GM23338 (cell line): ENCODE data around the gene GEN1. TPM values are rescaled to one million over a fixed set of nuclear protein-coding genes. Genes with fewer than 3 reads are reported as not detected.

Experiments
- ATAC-seq: fragments of 200-7000 bp; cut with Tn5 transposase; 3 replicates; pipeline ENCODE4 v1.9.1; 2020
- DNase-seq: peaks from one replicate; pipeline ENCODE4 v3.0.0-alpha.2; 2015; ENCODE audit warnings: low spot score
- H2AFZ ChIP-seq: fragments of 200-600 bp; sonication (generic); 2 replicates; pipeline ENCODE4 v1.8.0; 2016; ENCODE audit warnings: antibody characterized with exemption, mild to moderate bottlenecking, moderate library complexity
- H3F3A ChIP-seq: fragments of 200-600 bp; sonication (generic); replicated peaks from 2 replicates; pipeline ENCODE4 v1.8.0; 2017; ENCODE audit warnings: antibody characterized with exemption, mixed run types, low read depth
- H3K27ac ChIP-seq: fragments of 200-600 bp; sonication (generic); 2 replicates; pipeline ENCODE4 v1.6.1; 2016; ENCODE audit warnings: low read depth
- H3K27me3 ChIP-seq: fragments of 200-600 bp; sonication (generic); 2 replicates; pipeline ENCODE4 v1.8.0; 2016; ENCODE audit warnings: mild to moderate bottlenecking, mixed run types, moderate library complexity; ENCODE audit not compliant: insufficient read depth
- H3K36me3 ChIP-seq: fragments of 200-600 bp; sonication (generic); 2 replicates; pipeline ENCODE4 v1.8.0; 2016; ENCODE audit warnings: mild to moderate bottlenecking; ENCODE audit not compliant: insufficient read depth
- H3K4me1 ChIP-seq: fragments of 200-600 bp; sonication (generic); 2 replicates; pipeline ENCODE4 v1.8.0; 2016; ENCODE audit warnings: mild to moderate bottlenecking, moderate library complexity; ENCODE audit not compliant: insufficient read depth
- H3K4me2 ChIP-seq: fragments of 200-600 bp; sonication (generic); 2 replicates; pipeline ENCODE4 v1.7.1; 2017; ENCODE audit warnings: mixed run types
- H3K4me3 ChIP-seq: fragments of 200-600 bp; sonication (generic); 2 replicates; pipeline ENCODE4 v1.6.1; 2016; ENCODE audit warnings: mixed run types
- H3K79me2 ChIP-seq: fragments of 200-600 bp; sonication (generic); replicated peaks from 2 replicates; pipeline ENCODE4 v1.8.0; 2017; ENCODE audit warnings: mild to moderate bottlenecking; ENCODE audit not compliant: insufficient read depth
- H3K9me2 ChIP-seq: fragments of 200-600 bp; sonication (generic); 2 replicates; pipeline ENCODE4 v1.8.0; 2017; ENCODE audit not compliant: insufficient read depth
- H4K20me1 ChIP-seq: fragments of 200-600 bp; sonication (generic); replicated peaks from 2 replicates; pipeline ENCODE4 v1.8.0; 2017; ENCODE audit warnings: mild to moderate bottlenecking; ENCODE audit not compliant: insufficient read depth
- H3K27ac Mint-ChIP-seq: 2 replicates; pipeline ENCODE4 v1.8.0; 2020; ENCODE audit warnings: inconsistent platforms, mild to moderate bottlenecking, moderate library complexity, mixed read lengths
- H3K27me3 Mint-ChIP-seq: 3 replicates; pipeline ENCODE4 v1.8.0; 2022; ENCODE audit warnings: low read depth, mild to moderate bottlenecking, moderate library complexity, mixed read lengths, inconsistent platforms; ENCODE audit not compliant: insufficient read depth, poor library complexity
- H3K36me3 Mint-ChIP-seq: 3 replicates; pipeline ENCODE4 v1.8.0; 2021; ENCODE audit warnings: low read depth, mild to moderate bottlenecking, inconsistent platforms, moderate library complexity, mixed read lengths
- H3K4me1 Mint-ChIP-seq: 3 replicates; pipeline ENCODE4 v1.8.0; 2020; ENCODE audit warnings: mild to moderate bottlenecking, inconsistent platforms, mixed read lengths
- H3K4me3 Mint-ChIP-seq: 3 replicates; pipeline ENCODE4 v1.8.0; 2021; ENCODE audit warnings: moderate library complexity, mild to moderate bottlenecking, inconsistent platforms, mixed read lengths
- H3K9me3 Mint-ChIP-seq: 3 replicates; pipeline ENCODE4 v1.8.0; 2020; ENCODE audit warnings: moderate library complexity, mild to moderate bottlenecking, inconsistent platforms, mixed read lengths
- CREB1 ChIP-seq: fragments of 250-450 bp; sonication (Bioruptor Pico); IDR thresholded peaks from 2 replicates; pipeline ENCODE4 v1.5.0; 2020; ENCODE audit warnings: low read depth, mild to moderate bottlenecking, moderate library complexity
- CTCF ChIP-seq, 2 experiments: fragments of 200-600 bp in 1 of 2; sonication (generic) in 1 of 2; conservative IDR thresholded peaks; 2 replicates each; pipeline versions ENCODE4 v1.5.1 to v1.6.1; 2016 to 2017; ENCODE audit warnings: antibody characterized with exemption in 2 of 2, low read depth in 2 of 2, mild to moderate bottlenecking in 2 of 2, moderate library complexity in 1 of 2
- ETS1 ChIP-seq: IDR thresholded peaks from 2 replicates; pipeline ENCODE4 v1.6.1; 2016; ENCODE audit warnings: antibody characterized with exemption
- EZH2 ChIP-seq: fragments of 200-600 bp; sonication (generic); IDR thresholded peaks from one replicate; pipeline ENCODE4 v1.8.0; 2017; ENCODE audit warnings: antibody characterized with exemption, mild to moderate bottlenecking, low read depth; ENCODE audit not compliant: unreplicated experiment
- EZH2phosphoT487 ChIP-seq: fragments of 200-600 bp; sonication (generic); IDR thresholded peaks from one replicate; pipeline ENCODE4 v1.8.1; 2018; ENCODE audit warnings: antibody characterized with exemption; ENCODE audit not compliant: unreplicated experiment
- JUNB ChIP-seq: IDR thresholded peaks from one replicate; pipeline ENCODE4 v1.6.1; 2016; ENCODE audit warnings: antibody characterized with exemption; ENCODE audit not compliant: unreplicated experiment
- NANOG ChIP-seq: IDR thresholded peaks from 2 replicates; pipeline ENCODE4 v1.6.1; 2016; ENCODE audit warnings: antibody characterized with exemption, borderline replicate concordance
- POLR2AphosphoS5 ChIP-seq: IDR thresholded peaks from 2 replicates; pipeline ENCODE4 v1.6.1; 2016; ENCODE audit warnings: antibody characterized with exemption, low read depth
- STAT1 ChIP-seq: IDR thresholded peaks from one replicate; pipeline ENCODE4 v1.6.1; 2016; ENCODE audit warnings: antibody characterized with exemption; ENCODE audit not compliant: unreplicated experiment
- ZNF114 ChIP-seq: fragments of 250-450 bp; sonication (Bioruptor Pico); IDR thresholded peaks from 2 replicates; pipeline ENCODE4 v1.5.0; 2020; ENCODE audit warnings: mild to moderate bottlenecking, moderate library complexity
- ZNF331 ChIP-seq: fragments of 250-450 bp; sonication (Bioruptor Pico); IDR thresholded peaks from 2 replicates; pipeline ENCODE4 v1.5.0; 2020; ENCODE audit warnings: low read depth, mild to moderate bottlenecking, moderate library complexity
- polyA plus RNA-seq: library from polyadenylated mRNA; unstranded; fragments of >200 nt; fragmentation: Nextera tagmentation; extraction: Ambion mirVana; gene quantifications from 2 replicates; pipeline ENCODE4 v1.2.1, GENCODE V29; 2016
- total RNA-seq: library from RNA; depleted of rRNA; stranded (reverse); fragments of >200 nt; shearing (Covaris generic); gene quantifications from 2 replicates; pipeline ENCODE4 v1.2.3, GENCODE V29; 2014
- TF ChIP-seq, protein P1 (sequence below): fragments of 250-450 bp; sonication (Bioruptor Pico); IDR thresholded peaks from 2 replicates; pipeline ENCODE4 v1.5.0; 2020; ENCODE audit warnings: mild to moderate bottlenecking, moderate library complexity
- TF ChIP-seq, protein P2 (sequence below): IDR thresholded peaks from one replicate; pipeline ENCODE4 v1.6.1; 2018; ENCODE audit warnings: antibody characterized with exemption; ENCODE audit not compliant: unreplicated experiment

Gene GEN1
- total and polyA plus RNA-seq, 2 experiments from 2014 or later, result 14.2 to 43.3 TPM

DNA sequence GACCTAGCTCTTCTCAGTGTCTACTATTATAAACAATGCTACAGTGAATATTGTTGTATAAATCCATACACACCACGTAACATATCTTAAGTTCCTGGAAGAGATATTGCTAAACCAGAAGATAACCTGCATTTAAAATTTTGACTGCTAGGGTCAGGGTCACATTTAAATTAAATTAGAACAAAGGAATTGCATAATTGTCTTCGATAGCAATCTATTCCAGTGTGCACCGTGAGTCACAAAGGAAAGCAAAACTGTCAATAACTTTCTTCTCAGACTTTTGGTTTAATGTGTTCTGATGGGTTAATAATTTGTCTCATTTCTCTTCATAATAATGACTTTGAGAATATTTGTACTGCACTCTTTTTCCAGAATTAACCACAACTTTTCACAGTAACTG is 4.2 kb downstream of the GEN1 start:
- Histone ChIP-seq H2AFZ (no peak overlapping the region), H3K4me3 (no peak overlapping the region), H3K79me2 (peaks cover 69% of the 10 kb centered on the region)

More for the DNA sequence above, 4.2 kb downstream of the GEN1 start:
- Histone ChIP-seq H3K27me3 (no peaks in the 10 kb centered on the region), H3K36me3 (peaks cover 6% of the 10 kb centered on the region; the same call in 1 of the 2 replicates), H3K4me2 (no peak overlapping the region), H3F3A (no peaks in the 10 kb centered on the region), H3K4me1 (peaks cover 20% of the 10 kb centered on the region), H3K9me2 (no peaks in the 10 kb centered on the region), H4K20me1 (0 out of 2 replicates have a peak, but pooled peaks cover 3% of the 10 kb centered on the region), H3K27ac (no peak overlapping the region)
- Mint-ChIP-seq H3K36me3 (peaks cover 20% of the 10 kb centered on the region), H3K27ac (no peak overlapping the region), H3K9me3 (no peaks in the 10 kb centered on the region), H3K4me3 (no peak overlapping the region), H3K27me3 (peaks cover 3% of the 10 kb centered on the region), H3K4me1 (peaks cover 11% of the 10 kb centered on the region)
- DNase-seq (no peak), ATAC-seq (no peak)
- no peak for TF ChIP-seq STAT1
- TF ChIP-seq EZH2phosphoT487, result no peak
- TF ChIP-seq, protein P1, sequence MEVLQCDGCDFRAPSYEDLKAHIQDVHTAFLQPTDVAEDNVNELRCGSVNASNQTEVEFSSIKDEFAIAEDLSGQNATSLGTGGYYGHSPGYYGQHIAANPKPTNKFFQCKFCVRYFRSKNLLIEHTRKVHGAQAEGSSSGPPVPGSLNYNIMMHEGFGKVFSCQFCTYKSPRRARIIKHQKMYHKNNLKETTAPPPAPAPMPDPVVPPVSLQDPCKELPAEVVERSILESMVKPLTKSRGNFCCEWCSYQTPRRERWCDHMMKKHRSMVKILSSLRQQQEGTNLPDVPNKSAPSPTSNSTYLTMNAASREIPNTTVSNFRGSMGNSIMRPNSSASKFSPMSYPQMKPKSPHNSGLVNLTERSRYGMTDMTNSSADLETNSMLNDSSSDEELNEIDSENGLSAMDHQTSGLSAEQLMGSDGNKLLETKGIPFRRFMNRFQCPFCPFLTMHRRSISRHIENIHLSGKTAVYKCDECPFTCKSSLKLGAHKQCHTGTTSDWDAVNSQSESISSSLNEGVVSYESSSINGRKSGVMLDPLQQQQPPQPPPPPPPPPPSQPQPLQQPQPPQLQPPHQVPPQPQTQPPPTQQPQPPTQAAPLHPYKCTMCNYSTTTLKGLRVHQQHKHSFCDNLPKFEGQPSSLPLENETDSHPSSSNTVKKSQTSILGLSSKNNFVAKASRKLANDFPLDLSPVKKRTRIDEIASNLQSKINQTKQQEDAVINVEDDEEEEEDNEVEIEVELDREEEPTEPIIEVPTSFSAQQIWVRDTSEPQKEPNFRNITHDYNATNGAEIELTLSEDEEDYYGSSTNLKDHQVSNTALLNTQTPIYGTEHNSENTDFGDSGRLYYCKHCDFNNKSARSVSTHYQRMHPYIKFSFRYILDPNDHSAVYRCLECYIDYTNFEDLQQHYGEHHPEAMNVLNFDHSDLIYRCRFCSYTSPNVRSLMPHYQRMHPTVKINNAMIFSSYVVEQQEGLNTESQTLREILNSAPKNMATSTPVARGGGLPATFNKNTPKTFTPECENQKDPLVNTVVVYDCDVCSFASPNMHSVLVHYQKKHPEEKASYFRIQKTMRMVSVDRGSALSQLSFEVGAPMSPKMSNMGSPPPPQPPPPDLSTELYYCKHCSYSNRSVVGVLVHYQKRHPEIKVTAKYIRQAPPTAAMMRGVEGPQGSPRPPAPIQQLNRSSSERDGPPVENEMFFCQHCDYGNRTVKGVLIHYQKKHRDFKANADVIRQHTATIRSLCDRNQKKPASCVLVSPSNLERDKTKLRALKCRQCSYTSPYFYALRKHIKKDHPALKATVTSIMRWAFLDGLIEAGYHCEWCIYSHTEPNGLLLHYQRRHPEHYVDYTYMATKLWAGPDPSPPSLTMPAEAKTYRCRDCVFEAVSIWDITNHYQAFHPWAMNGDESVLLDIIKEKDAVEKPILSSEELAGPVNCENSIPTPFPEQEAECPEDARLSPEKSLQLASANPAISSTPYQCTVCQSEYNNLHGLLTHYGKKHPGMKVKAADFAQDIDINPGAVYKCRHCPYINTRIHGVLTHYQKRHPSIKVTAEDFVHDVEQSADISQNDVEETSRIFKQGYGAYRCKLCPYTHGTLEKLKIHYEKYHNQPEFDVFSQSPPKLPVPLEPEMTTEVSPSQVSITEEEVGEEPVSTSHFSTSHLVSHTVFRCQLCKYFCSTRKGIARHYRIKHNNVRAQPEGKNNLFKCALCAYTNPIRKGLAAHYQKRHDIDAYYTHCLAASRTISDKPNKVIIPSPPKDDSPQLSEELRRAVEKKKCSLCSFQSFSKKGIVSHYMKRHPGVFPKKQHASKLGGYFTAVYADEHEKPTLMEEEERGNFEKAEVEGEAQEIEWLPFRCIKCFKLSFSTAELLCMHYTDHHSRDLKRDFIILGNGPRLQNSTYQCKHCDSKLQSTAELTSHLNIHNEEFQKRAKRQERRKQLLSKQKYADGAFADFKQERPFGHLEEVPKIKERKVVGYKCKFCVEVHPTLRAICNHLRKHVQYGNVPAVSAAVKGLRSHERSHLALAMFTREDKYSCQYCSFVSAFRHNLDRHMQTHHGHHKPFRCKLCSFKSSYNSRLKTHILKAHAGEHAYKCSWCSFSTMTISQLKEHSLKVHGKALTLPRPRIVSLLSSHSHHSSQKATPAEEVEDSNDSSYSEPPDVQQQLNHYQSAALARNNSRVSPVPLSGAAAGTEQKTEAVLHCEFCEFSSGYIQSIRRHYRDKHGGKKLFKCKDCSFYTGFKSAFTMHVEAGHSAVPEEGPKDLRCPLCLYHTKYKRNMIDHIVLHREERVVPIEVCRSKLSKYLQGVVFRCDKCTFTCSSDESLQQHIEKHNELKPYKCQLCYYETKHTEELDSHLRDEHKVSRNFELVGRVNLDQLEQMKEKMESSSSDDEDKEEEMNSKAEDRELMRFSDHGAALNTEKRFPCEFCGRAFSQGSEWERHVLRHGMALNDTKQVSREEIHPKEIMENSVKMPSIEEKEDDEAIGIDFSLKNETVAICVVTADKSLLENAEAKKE (CRISPR knock-in tag), result no peak
- no peak for TF ChIP-seq POLR2AphosphoS5
- no peak for TF ChIP-seq ZNF114 (CRISPR knock-in tag)
- TF ChIP-seq NANOG, result no peak
- TF ChIP-seq CTCF (conservative IDR thresholded peaks at IDR 0.05; ENCODE audit: low read depth in 2 of 2), result no peak
- no peak for TF ChIP-seq ETS1
- TF ChIP-seq CREB1 (CRISPR knock-in tag), result no peak
- no peak for TF ChIP-seq JUNB
- TF ChIP-seq, protein P2, sequence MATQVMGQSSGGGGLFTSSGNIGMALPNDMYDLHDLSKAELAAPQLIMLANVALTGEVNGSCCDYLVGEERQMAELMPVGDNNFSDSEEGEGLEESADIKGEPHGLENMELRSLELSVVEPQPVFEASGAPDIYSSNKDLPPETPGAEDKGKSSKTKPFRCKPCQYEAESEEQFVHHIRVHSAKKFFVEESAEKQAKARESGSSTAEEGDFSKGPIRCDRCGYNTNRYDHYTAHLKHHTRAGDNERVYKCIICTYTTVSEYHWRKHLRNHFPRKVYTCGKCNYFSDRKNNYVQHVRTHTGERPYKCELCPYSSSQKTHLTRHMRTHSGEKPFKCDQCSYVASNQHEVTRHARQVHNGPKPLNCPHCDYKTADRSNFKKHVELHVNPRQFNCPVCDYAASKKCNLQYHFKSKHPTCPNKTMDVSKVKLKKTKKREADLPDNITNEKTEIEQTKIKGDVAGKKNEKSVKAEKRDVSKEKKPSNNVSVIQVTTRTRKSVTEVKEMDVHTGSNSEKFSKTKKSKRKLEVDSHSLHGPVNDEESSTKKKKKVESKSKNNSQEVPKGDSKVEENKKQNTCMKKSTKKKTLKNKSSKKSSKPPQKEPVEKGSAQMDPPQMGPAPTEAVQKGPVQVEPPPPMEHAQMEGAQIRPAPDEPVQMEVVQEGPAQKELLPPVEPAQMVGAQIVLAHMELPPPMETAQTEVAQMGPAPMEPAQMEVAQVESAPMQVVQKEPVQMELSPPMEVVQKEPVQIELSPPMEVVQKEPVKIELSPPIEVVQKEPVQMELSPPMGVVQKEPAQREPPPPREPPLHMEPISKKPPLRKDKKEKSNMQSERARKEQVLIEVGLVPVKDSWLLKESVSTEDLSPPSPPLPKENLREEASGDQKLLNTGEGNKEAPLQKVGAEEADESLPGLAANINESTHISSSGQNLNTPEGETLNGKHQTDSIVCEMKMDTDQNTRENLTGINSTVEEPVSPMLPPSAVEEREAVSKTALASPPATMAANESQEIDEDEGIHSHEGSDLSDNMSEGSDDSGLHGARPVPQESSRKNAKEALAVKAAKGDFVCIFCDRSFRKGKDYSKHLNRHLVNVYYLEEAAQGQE, result no peak
- no peak for TF ChIP-seq ZNF331 (CRISPR knock-in tag)
- no peak for TF ChIP-seq EZH2
